ENCODE results near the gene GRID1. TPM values are rescaled to one million over a fixed set of nuclear protein-coding genes. Genes with fewer than 3 reads are reported as not detected.

The GRID1 gene
- total RNA-seq, 1 experiment from 2014 or later, result 5.6 TPM

GRCh38 chr10:85926986-85927385, 439.6 kb downstream of the GRID1 start:
- Histone ChIP-seq H3K79me2 (ENCODE audit: insufficient read depth, low read length) (no peaks in the 10 kb centered on the region), H4K20me1 (ENCODE audit: insufficient read depth) (no peaks in the 10 kb centered on the region), H2AFZ (ENCODE audit: low read depth, low read length, poor library complexity, severe bottlenecking) (no peak overlapping the region), H3K4me3 (replicated peaks in 1 of 2; ENCODE audit: low read depth in 1 of 2, low read length in 2 of 2) (no peak overlapping the region), H3K9ac (ENCODE audit: low read length) (no peak overlapping the region), H3K27me3 (ENCODE audit: insufficient read depth, low read length) (no peaks in the 10 kb centered on the region), H3K27ac (ENCODE audit: low read depth, low read length) (no peak overlapping the region), H3K9me2 (ENCODE audit: insufficient read depth) (no peaks in the 10 kb centered on the region), H3K4me2 (ENCODE audit: low read length) (no peak overlapping the region), H3K36me3 (ENCODE audit: control insufficient read depth in 1 of 2, insufficient read depth in 2 of 2, low read length in 2 of 2) (no peaks in the 10 kb centered on the region), H3K4me1 (ENCODE audit: control insufficient read depth in 1 of 2, insufficient read depth in 2 of 2, low read length in 2 of 2) (peaks cover 0 to 8% of the 10 kb centered on the region in 2 experiments; a peak in 1 of 4 replicates), H3K9me3 (ENCODE audit: control insufficient read depth in 1 of 2, insufficient read depth in 1 of 2, low read depth in 1 of 2, low read length in 2 of 2) (no peaks in the 10 kb centered on the region)
- ChIA-PET RAD21 (ENCODE audit: low non-redundant PET in 1 of 2, low total read pairs in 2 of 2, uncharacterized antibody in 2 of 2, unreplicated experiment in 2 of 2) (no interaction called here), POLR2A (no interaction called here), CTCF (no interaction called here)
- no TSS peak for BruUV-seq (replicated peaks)
- intact Hi-C loops (cut with micrococcal nuclease), result no loop called here
- TF ChIP-seq EZH2phosphoT487 (IDR thresholded peaks at IDR 0.05; ENCODE audit: borderline replicate concordance) (no peak), ZNF274 (IDR thresholded peaks at IDR 0.05; ENCODE audit: low read depth, low read length) (no peak), ZFX (IDR thresholded peaks at IDR 0.05) (no peak), POLR2A (IDR thresholded peaks at IDR 0.05; ENCODE audit: borderline replicate concordance, extremely low read depth, insufficient read depth, insufficient read length) (no peak), TCF7L2 (IDR thresholded peaks at IDR 0.05; ENCODE audit: borderline replicate concordance, extremely low read depth, insufficient read depth, insufficient read length) (no peak), POLR2AphosphoS5 (IDR thresholded peaks at IDR 0.05; ENCODE audit: low read depth, low read length) (no peak), CBX3 (IDR thresholded peaks at IDR 0.05; ENCODE audit: low read depth) (no peak), MAX (IDR thresholded peaks at IDR 0.05) (no peak), ZBTB33 (IDR thresholded peaks at IDR 0.05; ENCODE audit: extremely low read depth, insufficient replicate concordance, low read length) (no peak), SP1 (IDR thresholded peaks at IDR 0.05; ENCODE audit: low read depth) (no peak), FOSL1 (IDR thresholded peaks at IDR 0.05; ENCODE audit: low read depth) (no peak), SIN3A (IDR thresholded peaks at IDR 0.05; ENCODE audit: low read depth) (no peak), CTCF (IDR thresholded peaks at IDR 0.05 in 2 of 3, conservative IDR thresholded peaks at IDR 0.05 in 1 of 3; ENCODE audit: borderline replicate concordance in 1 of 3, insufficient read depth in 1 of 3, low read depth in 2 of 3, low read length in 2 of 3) (no peak), ATF3 (IDR thresholded peaks at IDR 0.05) (no peak), EZH2 (IDR thresholded peaks at IDR 0.05) (no peak), JUND (IDR thresholded peaks at IDR 0.05) (no peak), SRF (IDR thresholded peaks at IDR 0.05; ENCODE audit: low read depth) (no peak), CEBPB (IDR thresholded peaks at IDR 0.05; ENCODE audit: low read depth) (no peak)
- TF ChIP-seq, protein P1, sequence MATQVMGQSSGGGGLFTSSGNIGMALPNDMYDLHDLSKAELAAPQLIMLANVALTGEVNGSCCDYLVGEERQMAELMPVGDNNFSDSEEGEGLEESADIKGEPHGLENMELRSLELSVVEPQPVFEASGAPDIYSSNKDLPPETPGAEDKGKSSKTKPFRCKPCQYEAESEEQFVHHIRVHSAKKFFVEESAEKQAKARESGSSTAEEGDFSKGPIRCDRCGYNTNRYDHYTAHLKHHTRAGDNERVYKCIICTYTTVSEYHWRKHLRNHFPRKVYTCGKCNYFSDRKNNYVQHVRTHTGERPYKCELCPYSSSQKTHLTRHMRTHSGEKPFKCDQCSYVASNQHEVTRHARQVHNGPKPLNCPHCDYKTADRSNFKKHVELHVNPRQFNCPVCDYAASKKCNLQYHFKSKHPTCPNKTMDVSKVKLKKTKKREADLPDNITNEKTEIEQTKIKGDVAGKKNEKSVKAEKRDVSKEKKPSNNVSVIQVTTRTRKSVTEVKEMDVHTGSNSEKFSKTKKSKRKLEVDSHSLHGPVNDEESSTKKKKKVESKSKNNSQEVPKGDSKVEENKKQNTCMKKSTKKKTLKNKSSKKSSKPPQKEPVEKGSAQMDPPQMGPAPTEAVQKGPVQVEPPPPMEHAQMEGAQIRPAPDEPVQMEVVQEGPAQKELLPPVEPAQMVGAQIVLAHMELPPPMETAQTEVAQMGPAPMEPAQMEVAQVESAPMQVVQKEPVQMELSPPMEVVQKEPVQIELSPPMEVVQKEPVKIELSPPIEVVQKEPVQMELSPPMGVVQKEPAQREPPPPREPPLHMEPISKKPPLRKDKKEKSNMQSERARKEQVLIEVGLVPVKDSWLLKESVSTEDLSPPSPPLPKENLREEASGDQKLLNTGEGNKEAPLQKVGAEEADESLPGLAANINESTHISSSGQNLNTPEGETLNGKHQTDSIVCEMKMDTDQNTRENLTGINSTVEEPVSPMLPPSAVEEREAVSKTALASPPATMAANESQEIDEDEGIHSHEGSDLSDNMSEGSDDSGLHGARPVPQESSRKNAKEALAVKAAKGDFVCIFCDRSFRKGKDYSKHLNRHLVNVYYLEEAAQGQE (IDR thresholded peaks at IDR 0.05; ENCODE audit: low read depth), result no peak
- DNase-seq (ENCODE audit: low read depth, low spot score) (no peak), ATAC-seq (no peak)

Data from HCT116 (cell line).